ENCODE results near the gene FES.
A peak's percentile ranks its signal among the peaks of the same experiment; 100 is the strongest.
"Not testable (repeated sequence)": the region's sequence is repeated elsewhere in the genome, so short reads cannot be mapped to it uniquely, and the experiment has no call there.

The FES gene

GRCh38 chr15:90862487-90862886 is 21.8 kb upstream of the FES start:
- DNase-seq: no peak

GRCh38 chr15:90862964-90863778 is 21.1 kb upstream of the FES start:
- DNase-seq: no peak

GRCh38 chr15:90863987-90864386 is 20.3 kb upstream of the FES start:
- DNase-seq: no peak

- no peak for DNase-seq
These were observed 19.8 kb upstream of the FES start for GRCh38 chr15:90864507-90864906.

GRCh38 chr15:90865702-90866101 is 18.6 kb upstream of the FES start:
- no peak for DNase-seq

- DNase-seq: no peak
These were observed 18.1 kb upstream of the FES start for GRCh38 chr15:90866161-90866715.

- no peak for DNase-seq
These were observed 17.5 kb upstream of the FES start for GRCh38 chr15:90866800-90867199.

- no peak for DNase-seq
These were observed 16.0 kb upstream of the FES start, which contains the start of gene FURIN for GRCh38 chr15:90868261-90868689. TSS of gene FURIN (plus strand) at chr15:90868588. CDS start at chr15:90875741, 7,153 bp downstream.

GRCh38 chr15:90869140-90869541 is 15.2 kb upstream of the FES start:
- no peak for DNase-seq

GRCh38 chr15:90869601-90870353 is 14.5 kb upstream of the FES start:
- DNase-seq: no peak

GRCh38 chr15:90870354-90871138 is 13.8 kb upstream of the FES start:
- DNase-seq: no peak

- peak in 1 of 2 donors; percentile 24 for DNase-seq
These were observed 13.1 kb upstream of the FES start for GRCh38 chr15:90871139-90871715.

GRCh38 chr15:90871716-90872485 is 12.4 kb upstream of the FES start:
- no peak for DNase-seq

- no peak for DNase-seq
These were observed 11.7 kb upstream of the FES start for GRCh38 chr15:90872486-90873184.

GRCh38 chr15:90873488-90873997 is 10.8 kb upstream of the FES start:
- no peak for DNase-seq

GRCh38 chr15:90873998-90874605 is 10.2 kb upstream of the FES start:
- no peak for DNase-seq

GRCh38 chr15:90874986-90875385 is 9.3 kb upstream of the FES start:
- DNase-seq: not testable (repeated sequence)

- DNase-seq: no peak
These were observed 8.7 kb upstream of the FES start for GRCh38 chr15:90875549-90875981.

GRCh38 chr15:90876046-90876445 is 8.3 kb upstream of the FES start:
- DNase-seq: no peak

- no peak for DNase-seq
These were observed 7.7 kb upstream of the FES start for GRCh38 chr15:90876512-90877170.

All from hippocampal formation (tissue), 2 donors.